WTC11 (cell line): ENCODE measurements around the gene MLLT1. TPM values are rescaled to one million over a fixed set of nuclear protein-coding genes. Genes with fewer than 3 reads are reported as not detected.
A peak's percentile ranks its signal among the peaks of the same experiment; 100 is the strongest.

Experiments used
- ATAC-seq: fragments of 200-7000 bp; cut with Tn5 transposase; 2 replicates; pipeline ENCODE4 v1.10.0; 2021; ENCODE audit warnings: mild to moderate bottlenecking, moderate library complexity
- CTCF ChIA-PET: fragments of 300-600 bp; sonication (Branson Sonifier 250); formaldehyde crosslinking; loops from one replicate; lab custom pipeline; 2021; ENCODE audit warnings: antibody characterized with exemption; lab: Charles Lee
- POLR2A ChIA-PET: fragments of 350-600 bp; sonication (Branson Sonifier 250); formaldehyde crosslinking; loops from one replicate; lab custom pipeline; 2021; ENCODE audit warnings: antibody characterized with exemption; lab: Charles Lee
- DNase-seq: peaks from one replicate; pipeline ENCODE4 v3.0.0; 2021; ENCODE audit warnings: low spot score
- H3K27ac Mint-ChIP-seq: 2 replicates; pipeline ENCODE4 v1.8.0; 2021; ENCODE audit warnings: mixed read lengths
- H3K27me3 Mint-ChIP-seq: 2 replicates; pipeline ENCODE4 v1.8.0; 2021; ENCODE audit warnings: low read depth, mild to moderate bottlenecking, moderate library complexity, mixed read lengths
- H3K36me3 Mint-ChIP-seq: 2 replicates; pipeline ENCODE4 v1.8.0; 2021; ENCODE audit warnings: mixed read lengths
- H3K4me1 Mint-ChIP-seq: 2 replicates; pipeline ENCODE4 v1.8.0; 2022; ENCODE audit warnings: mixed read lengths
- H3K4me3 Mint-ChIP-seq: 2 replicates; pipeline ENCODE4 v1.8.0; 2021; ENCODE audit warnings: mild to moderate bottlenecking, moderate library complexity, mixed read lengths
- H3K9me3 Mint-ChIP-seq: 2 replicates; pipeline ENCODE4 v1.8.0; 2021; ENCODE audit warnings: mixed read lengths
- ATF1 ChIP-seq: sonication (generic); formaldehyde crosslinking; IDR thresholded peaks from 2 replicates; pipeline ENCODE4 v1.8.1; 2023; ENCODE audit warnings: mild to moderate bottlenecking, moderate library complexity, missing genetic modification reagents
- CREM ChIP-seq: sonication (generic); formaldehyde crosslinking; IDR thresholded peaks from 2 replicates; pipeline ENCODE4 v1.8.1; 2022; ENCODE audit warnings: mild to moderate bottlenecking, missing genetic modification reagents, moderate library complexity
- EMX1 ChIP-seq: fragments of 250-450 bp; sonication (Bioruptor Pico); IDR thresholded peaks from 2 replicates; pipeline ENCODE4 v1.8.0; 2021; ENCODE audit warnings: mild to moderate bottlenecking
- ESRRA ChIP-seq: sonication (generic); formaldehyde crosslinking; IDR thresholded peaks from 2 replicates; pipeline ENCODE4 v1.8.1; 2022; ENCODE audit warnings: mild to moderate bottlenecking, missing genetic modification reagents, borderline replicate concordance
- FOXK1 ChIP-seq: sonication (generic); formaldehyde crosslinking; IDR thresholded peaks from 2 replicates; pipeline ENCODE4 v1.8.0; 2022; ENCODE audit warnings: mild to moderate bottlenecking, moderate library complexity, missing genetic modification reagents
- GRHL2 ChIP-seq: fragments of 250-450 bp; sonication (Bioruptor Pico); IDR thresholded peaks from 2 replicates; pipeline ENCODE4 v1.8.0; 2022; ENCODE audit warnings: mild to moderate bottlenecking, moderate library complexity; ENCODE audit not compliant: insufficient replicate concordance, severe bottlenecking
- MYBL2 ChIP-seq: sonication (generic); formaldehyde crosslinking; IDR thresholded peaks from 2 replicates; pipeline ENCODE4 v1.8.1; 2023; ENCODE audit warnings: mild to moderate bottlenecking, moderate library complexity, missing genetic modification reagents
- NR3C1 ChIP-seq: sonication (generic); formaldehyde crosslinking; conservative IDR thresholded peaks from 2 replicates; pipeline ENCODE4 v1.8.1; 2023; ENCODE audit warnings: low read depth, mild to moderate bottlenecking, missing genetic modification reagents
- PRRX2 ChIP-seq: fragments of 250-450 bp; sonication (Bioruptor Pico); IDR thresholded peaks from 2 replicates; pipeline ENCODE4 v1.8.0; 2021; ENCODE audit warnings: mild to moderate bottlenecking
- RELA ChIP-seq: sonication (generic); formaldehyde crosslinking; IDR thresholded peaks from 2 replicates; pipeline ENCODE4 v1.8.1; 2022; ENCODE audit warnings: missing genetic modification reagents, mild to moderate bottlenecking, borderline replicate concordance
- TCF7 ChIP-seq: sonication (generic); formaldehyde crosslinking; IDR thresholded peaks from 2 replicates; pipeline ENCODE4 v1.8.0; 2022; ENCODE audit warnings: mild to moderate bottlenecking, low read depth, missing genetic modification reagents, moderate library complexity
- ZNF138 ChIP-seq: sonication (generic); formaldehyde crosslinking; conservative IDR thresholded peaks from 2 replicates; pipeline ENCODE4 v1.8.1; 2022; ENCODE audit warnings: mild to moderate bottlenecking, moderate library complexity, missing genetic modification reagents
- ZNF232 ChIP-seq: sonication (generic); formaldehyde crosslinking; IDR thresholded peaks from 2 replicates; pipeline ENCODE4 v1.8.0; 2022; ENCODE audit warnings: mild to moderate bottlenecking, missing genetic modification reagents
- ZNF423 ChIP-seq: fragments of 250-450 bp; sonication (Bioruptor Pico); IDR thresholded peaks from 2 replicates; pipeline ENCODE4 v2.1.2; 2022; ENCODE audit warnings: mild to moderate bottlenecking, moderate library complexity
- total RNA-seq: library from RNA; stranded (reverse); gene quantifications from 3 replicates; pipeline ENCODE4 v1.2.3, GENCODE V29; 2021
- TF ChIP-seq, protein P1 (sequence below): fragments of 200-600 bp; IDR thresholded peaks from 2 replicates; pipeline ENCODE4 v1.8.0; 2022; ENCODE audit warnings: antibody characterized with exemption
- TF ChIP-seq, protein P2 (sequence below): sonication (generic); formaldehyde crosslinking; IDR thresholded peaks from 2 replicates; pipeline ENCODE4 v1.8.0; 2023; ENCODE audit warnings: mild to moderate bottlenecking, missing genetic modification reagents
- TF ChIP-seq, protein P3 (sequence below): fragments of 250-450 bp; sonication (Bioruptor Pico); IDR thresholded peaks from 2 replicates; pipeline ENCODE4 v2.1.2; 2022; ENCODE audit warnings: mild to moderate bottlenecking, moderate library complexity
- TF ChIP-seq, protein P4 (sequence below): sonication (generic); formaldehyde crosslinking; IDR thresholded peaks from 2 replicates; pipeline ENCODE4 v1.8.0; 2022; ENCODE audit warnings: missing genetic modification reagents

MLLT1 gene
- total RNA-seq, 1 experiment from 2014 or later = 58.2 TPM

DNA sequence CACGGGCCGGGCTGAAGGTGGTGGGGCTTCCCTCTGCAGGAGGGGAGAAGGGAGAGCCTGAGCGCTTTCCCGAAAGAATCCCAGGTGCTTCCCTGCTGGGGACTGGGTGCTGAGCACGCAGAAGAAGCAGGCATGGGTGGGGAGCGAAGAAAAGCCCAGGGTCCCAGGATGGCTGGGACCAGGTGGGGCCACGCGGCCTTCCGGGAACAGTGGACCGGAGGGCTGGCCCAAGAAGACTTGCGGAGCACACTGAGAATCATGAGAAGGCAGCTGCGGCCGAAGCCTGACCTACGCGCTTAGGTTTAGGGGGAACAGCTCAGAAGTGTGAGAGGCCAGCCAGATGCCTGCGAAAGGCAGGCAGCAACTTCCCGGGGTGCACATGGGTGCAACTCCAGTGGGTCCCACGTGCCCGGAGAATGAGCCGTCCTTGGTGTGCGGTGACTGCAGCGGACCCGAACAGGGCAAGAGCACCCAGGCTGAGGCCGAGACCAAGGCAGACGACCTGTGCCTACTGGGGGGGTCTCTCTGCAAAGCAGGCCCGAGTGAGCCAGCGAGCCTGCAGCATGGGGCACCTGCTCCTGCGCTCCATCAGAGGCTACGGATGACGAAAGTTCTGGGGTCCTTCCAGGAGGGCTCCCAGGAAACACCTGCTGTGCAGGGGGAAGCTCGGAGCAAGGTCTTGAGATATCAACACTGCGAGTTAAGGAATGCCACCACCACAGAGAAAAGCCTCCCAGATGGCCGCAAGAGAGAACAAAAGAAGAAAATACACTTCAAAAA lies 52.4 kb downstream of the MLLT1 start:
- H3K9me3 Mint-ChIP-seq = no peaks in the 10 kb centered on the region
- H3K4me3 Mint-ChIP-seq = no peak overlapping the region
- H3K27me3 Mint-ChIP-seq = no peaks in the 10 kb centered on the region
- ChIA-PET CTCF (interaction anchor here (1.7 to 2.0 kb wide), 2 partner anchors 9 to 34 kb away, joined by 7 to 9 read pairs; no protein-coding TSS in a partner anchor), POLR2A (no interaction called here)
- 0 out of 2 replicates have a peak overlapping the region, but pooled peaks have one; percentile 29 for H3K27ac Mint-ChIP-seq
- DNase-seq (no peak), ATAC-seq (no peak)
- TF ChIP-seq, protein P1, sequence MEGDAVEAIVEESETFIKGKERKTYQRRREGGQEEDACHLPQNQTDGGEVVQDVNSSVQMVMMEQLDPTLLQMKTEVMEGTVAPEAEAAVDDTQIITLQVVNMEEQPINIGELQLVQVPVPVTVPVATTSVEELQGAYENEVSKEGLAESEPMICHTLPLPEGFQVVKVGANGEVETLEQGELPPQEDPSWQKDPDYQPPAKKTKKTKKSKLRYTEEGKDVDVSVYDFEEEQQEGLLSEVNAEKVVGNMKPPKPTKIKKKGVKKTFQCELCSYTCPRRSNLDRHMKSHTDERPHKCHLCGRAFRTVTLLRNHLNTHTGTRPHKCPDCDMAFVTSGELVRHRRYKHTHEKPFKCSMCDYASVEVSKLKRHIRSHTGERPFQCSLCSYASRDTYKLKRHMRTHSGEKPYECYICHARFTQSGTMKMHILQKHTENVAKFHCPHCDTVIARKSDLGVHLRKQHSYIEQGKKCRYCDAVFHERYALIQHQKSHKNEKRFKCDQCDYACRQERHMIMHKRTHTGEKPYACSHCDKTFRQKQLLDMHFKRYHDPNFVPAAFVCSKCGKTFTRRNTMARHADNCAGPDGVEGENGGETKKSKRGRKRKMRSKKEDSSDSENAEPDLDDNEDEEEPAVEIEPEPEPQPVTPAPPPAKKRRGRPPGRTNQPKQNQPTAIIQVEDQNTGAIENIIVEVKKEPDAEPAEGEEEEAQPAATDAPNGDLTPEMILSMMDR = no peak
- TF ChIP-seq, protein P2, sequence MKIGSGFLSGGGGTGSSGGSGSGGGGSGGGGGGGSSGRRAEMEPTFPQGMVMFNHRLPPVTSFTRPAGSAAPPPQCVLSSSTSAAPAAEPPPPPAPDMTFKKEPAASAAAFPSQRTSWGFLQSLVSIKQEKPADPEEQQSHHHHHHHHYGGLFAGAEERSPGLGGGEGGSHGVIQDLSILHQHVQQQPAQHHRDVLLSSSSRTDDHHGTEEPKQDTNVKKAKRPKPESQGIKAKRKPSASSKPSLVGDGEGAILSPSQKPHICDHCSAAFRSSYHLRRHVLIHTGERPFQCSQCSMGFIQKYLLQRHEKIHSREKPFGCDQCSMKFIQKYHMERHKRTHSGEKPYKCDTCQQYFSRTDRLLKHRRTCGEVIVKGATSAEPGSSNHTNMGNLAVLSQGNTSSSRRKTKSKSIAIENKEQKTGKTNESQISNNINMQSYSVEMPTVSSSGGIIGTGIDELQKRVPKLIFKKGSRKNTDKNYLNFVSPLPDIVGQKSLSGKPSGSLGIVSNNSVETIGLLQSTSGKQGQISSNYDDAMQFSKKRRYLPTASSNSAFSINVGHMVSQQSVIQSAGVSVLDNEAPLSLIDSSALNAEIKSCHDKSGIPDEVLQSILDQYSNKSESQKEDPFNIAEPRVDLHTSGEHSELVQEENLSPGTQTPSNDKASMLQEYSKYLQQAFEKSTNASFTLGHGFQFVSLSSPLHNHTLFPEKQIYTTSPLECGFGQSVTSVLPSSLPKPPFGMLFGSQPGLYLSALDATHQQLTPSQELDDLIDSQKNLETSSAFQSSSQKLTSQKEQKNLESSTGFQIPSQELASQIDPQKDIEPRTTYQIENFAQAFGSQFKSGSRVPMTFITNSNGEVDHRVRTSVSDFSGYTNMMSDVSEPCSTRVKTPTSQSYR (CRISPR knock-in tag) = no peak
- TF ChIP-seq, protein P3, sequence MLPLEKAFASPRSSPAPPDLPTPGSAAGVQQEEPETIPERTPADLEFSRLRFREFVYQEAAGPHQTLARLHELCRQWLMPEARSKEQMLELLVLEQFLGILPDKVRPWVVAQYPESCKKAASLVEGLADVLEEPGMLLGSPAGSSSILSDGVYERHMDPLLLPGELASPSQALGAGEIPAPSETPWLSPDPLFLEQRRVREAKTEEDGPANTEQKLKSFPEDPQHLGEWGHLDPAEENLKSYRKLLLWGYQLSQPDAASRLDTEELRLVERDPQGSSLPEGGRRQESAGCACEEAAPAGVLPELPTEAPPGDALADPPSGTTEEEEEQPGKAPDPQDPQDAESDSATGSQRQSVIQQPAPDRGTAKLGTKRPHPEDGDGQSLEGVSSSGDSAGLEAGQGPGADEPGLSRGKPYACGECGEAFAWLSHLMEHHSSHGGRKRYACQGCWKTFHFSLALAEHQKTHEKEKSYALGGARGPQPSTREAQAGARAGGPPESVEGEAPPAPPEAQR (CRISPR knock-in tag) = no peak
- TF ChIP-seq, protein P4, sequence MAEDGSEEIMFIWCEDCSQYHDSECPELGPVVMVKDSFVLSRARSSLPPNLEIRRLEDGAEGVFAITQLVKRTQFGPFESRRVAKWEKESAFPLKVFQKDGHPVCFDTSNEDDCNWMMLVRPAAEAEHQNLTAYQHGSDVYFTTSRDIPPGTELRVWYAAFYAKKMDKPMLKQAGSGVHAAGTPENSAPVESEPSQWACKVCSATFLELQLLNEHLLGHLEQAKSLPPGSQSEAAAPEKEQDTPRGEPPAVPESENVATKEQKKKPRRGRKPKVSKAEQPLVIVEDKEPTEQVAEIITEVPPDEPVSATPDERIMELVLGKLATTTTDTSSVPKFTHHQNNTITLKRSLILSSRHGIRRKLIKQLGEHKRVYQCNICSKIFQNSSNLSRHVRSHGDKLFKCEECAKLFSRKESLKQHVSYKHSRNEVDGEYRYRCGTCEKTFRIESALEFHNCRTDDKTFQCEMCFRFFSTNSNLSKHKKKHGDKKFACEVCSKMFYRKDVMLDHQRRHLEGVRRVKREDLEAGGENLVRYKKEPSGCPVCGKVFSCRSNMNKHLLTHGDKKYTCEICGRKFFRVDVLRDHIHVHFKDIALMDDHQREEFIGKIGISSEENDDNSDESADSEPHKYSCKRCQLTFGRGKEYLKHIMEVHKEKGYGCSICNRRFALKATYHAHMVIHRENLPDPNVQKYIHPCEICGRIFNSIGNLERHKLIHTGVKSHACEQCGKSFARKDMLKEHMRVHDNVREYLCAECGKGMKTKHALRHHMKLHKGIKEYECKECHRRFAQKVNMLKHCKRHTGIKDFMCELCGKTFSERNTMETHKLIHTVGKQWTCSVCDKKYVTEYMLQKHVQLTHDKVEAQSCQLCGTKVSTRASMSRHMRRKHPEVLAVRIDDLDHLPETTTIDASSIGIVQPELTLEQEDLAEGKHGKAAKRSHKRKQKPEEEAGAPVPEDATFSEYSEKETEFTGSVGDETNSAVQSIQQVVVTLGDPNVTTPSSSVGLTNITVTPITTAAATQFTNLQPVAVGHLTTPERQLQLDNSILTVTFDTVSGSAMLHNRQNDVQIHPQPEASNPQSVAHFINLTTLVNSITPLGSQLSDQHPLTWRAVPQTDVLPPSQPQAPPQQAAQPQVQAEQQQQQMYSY (CRISPR knock-in tag) = no peak
- TF ChIP-seq ESRRA (CRISPR knock-in tag) (no peak), EMX1 (no peak), TCF7 (CRISPR knock-in tag) (no peak)
- peaks cover 4% of the 10 kb centered on the region for H3K4me1 Mint-ChIP-seq
- H3K36me3 Mint-ChIP-seq = peaks cover 12% of the 10 kb centered on the region

DNA sequence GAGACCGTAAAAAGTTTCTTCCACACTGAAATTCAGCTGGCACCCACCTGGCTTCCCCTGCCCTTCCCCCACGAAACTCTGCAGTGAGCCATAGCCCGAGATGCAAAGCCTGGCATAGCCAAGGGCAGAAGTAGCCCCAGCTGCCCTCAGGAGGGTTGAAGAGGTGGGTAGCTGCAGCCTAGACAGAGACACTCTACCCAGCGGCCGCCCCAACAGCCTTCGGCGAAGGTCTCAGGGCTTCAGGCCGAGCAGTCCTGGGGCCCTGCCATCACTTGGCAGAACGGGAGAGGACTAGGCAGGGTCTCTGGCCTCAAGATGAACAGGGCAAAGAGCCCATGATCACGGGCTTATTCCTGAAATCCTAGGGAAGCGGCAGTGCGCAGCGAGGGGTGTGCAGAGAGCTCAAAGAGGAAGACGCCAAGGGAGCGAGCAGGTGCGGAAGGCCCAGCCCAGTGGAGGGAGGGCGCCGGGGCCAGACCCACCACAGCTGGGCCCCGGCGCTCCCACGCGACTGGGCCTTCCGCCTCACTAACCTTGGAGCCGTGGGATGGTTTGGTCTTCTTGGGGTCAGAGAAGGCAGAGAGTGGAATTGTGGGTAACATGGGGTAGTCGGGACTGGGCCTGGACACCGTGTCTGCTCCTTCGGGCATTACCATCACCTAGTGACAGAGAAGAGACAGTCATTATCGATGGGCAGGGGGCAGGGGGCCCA lies 53.2 kb downstream of the MLLT1 start:
- ChIA-PET POLR2A (no interaction called here), CTCF (interaction anchor here (1.7 to 2.0 kb wide), 2 partner anchors 8 to 34 kb away, joined by 7 to 9 read pairs; no protein-coding TSS in a partner anchor)
- Mint-ChIP-seq H3K27me3 (no peaks in the 10 kb centered on the region), H3K4me3 (no peak overlapping the region), H3K36me3 (peaks cover 12% of the 10 kb centered on the region), H3K4me1 (peaks cover 4% of the 10 kb centered on the region), H3K27ac (no peak overlapping the region), H3K9me3 (no peaks in the 10 kb centered on the region)
- no peak for TF ChIP-seq NR3C1
- TF ChIP-seq GRHL2 = no peak
- TF ChIP-seq FOXK1 (CRISPR knock-in tag) = no peak
- TF ChIP-seq ATF1 = no peak
- no peak for TF ChIP-seq ZNF423 (CRISPR knock-in tag)
- TF ChIP-seq, protein P3 (CRISPR knock-in tag) = no peak
- TF ChIP-seq CREM (CRISPR knock-in tag) = no peak
- no peak for TF ChIP-seq ZNF138 (CRISPR knock-in tag)
- no peak for TF ChIP-seq RELA (CRISPR knock-in tag)
- TF ChIP-seq PRRX2 (CRISPR knock-in tag) = no peak
- TF ChIP-seq ZNF232 (CRISPR knock-in tag) = no peak
- no peak for TF ChIP-seq MYBL2 (CRISPR knock-in tag)
- TF ChIP-seq, all 79 proteins: peak for 0
- ATAC-seq (no peak), DNase-seq (no peak)
